GM18507 (cell line): ENCODE data around the gene ANTXR2.
"Not testable (repeated sequence)": the region's sequence is repeated elsewhere in the genome, so short reads cannot be mapped to it uniquely, and the experiment has no call there.

ENCODE experiments used
- DNase-seq: peaks from one replicate; pipeline ENCODE4 v3.0.0; 2011; ENCODE audit warnings: low read depth; ENCODE audit not compliant: insufficient read length; ENCODE audit errors: extremely low spot score
- FAIRE-seq: peaks from 2 replicates; lab custom pipeline; 2011; peaks lifted over from hg19 to GRCh38; lab: Jason Lieb, UNC

Gene ANTXR2

GRCh38 chr4:79889026-79889425 is 184.0 kb downstream of the ANTXR2 start:
- FAIRE-seq, DNase-seq: not testable (repeated sequence)

- no peak for FAIRE-seq
- no peak for DNase-seq
Measured at GRCh38 chr4:79886557-79886956, 186.5 kb downstream of the ANTXR2 start.

GRCh38 chr4:79886021-79886420 is 187.0 kb downstream of the ANTXR2 start:
- FAIRE-seq = no peak
- DNase-seq = no peak

- FAIRE-seq (no peak), DNase-seq (no peak)
Measured at GRCh38 chr4:79883290-79883689, 189.7 kb downstream of the ANTXR2 start.

- DNase-seq = no peak
- FAIRE-seq = no peak
Measured at GRCh38 chr4:79882806-79883205, 190.2 kb downstream of the ANTXR2 start.

- FAIRE-seq (no peak), DNase-seq (no peak)
Measured at GRCh38 chr4:79881407-79881806, 191.6 kb downstream of the ANTXR2 start.

- FAIRE-seq (no peak), DNase-seq (no peak)
Measured at GRCh38 chr4:79877511-79877910, 195.5 kb downstream of the ANTXR2 start.

GRCh38 chr4:79875344-79875899 is 197.6 kb downstream of the ANTXR2 start:
- FAIRE-seq (no peak), DNase-seq (no peak)

GRCh38 chr4:79874197-79874596 is 198.8 kb downstream of the ANTXR2 start:
- FAIRE-seq (no peak), DNase-seq (no peak)

GRCh38 chr4:79872738-79873137 is 200.3 kb downstream of the ANTXR2 start:
- no peak for FAIRE-seq
- no peak for DNase-seq

GRCh38 chr4:79871961-79872360 is 201.1 kb downstream of the ANTXR2 start:
- no peak for DNase-seq
- no peak for FAIRE-seq

- no peak for FAIRE-seq
- DNase-seq = no peak
Measured at GRCh38 chr4:79869597-79870237, 203.3 kb downstream of the ANTXR2 start.

GRCh38 chr4:79865201-79865597 is 207.8 kb downstream of the ANTXR2 start:
- FAIRE-seq (no peak), DNase-seq (no peak)

GRCh38 chr4:79864500-79865200 is 208.4 kb downstream of the ANTXR2 start:
- FAIRE-seq (no peak), DNase-seq (no peak)

GRCh38 chr4:79863333-79863732 is 209.7 kb downstream of the ANTXR2 start:
- FAIRE-seq (no peak), DNase-seq (no peak)

- FAIRE-seq (no peak), DNase-seq (no peak)
Measured at GRCh38 chr4:79862821-79863220, 210.2 kb downstream of the ANTXR2 start.

- FAIRE-seq = no peak
- DNase-seq = no peak
Measured at GRCh38 chr4:79857811-79858210, 215.2 kb downstream of the ANTXR2 start.

- DNase-seq (no peak), FAIRE-seq (no peak)
Measured at GRCh38 chr4:79856196-79856595, 216.8 kb downstream of the ANTXR2 start.

GRCh38 chr4:79854856-79855502 is 218.1 kb downstream of the ANTXR2 start:
- DNase-seq (no peak), FAIRE-seq (no peak)

- DNase-seq (no peak), FAIRE-seq (no peak)
Measured at GRCh38 chr4:79852305-79852730, 220.7 kb downstream of the ANTXR2 start.
